Suprapubic skin (tissue), 4 donors: ENCODE data around the gene RGS6. TPM values are rescaled to one million over a fixed set of nuclear protein-coding genes. Genes with fewer than 3 reads are reported as not detected.

Experiments used
- DNase-seq, 2 donors: peaks; one replicate each; pipeline ENCODE4 v3.0.0-alpha.2; 2019; ENCODE audit warnings: low spot score in 2 of 2
- H3K27ac ChIP-seq: fragments of 200-600 bp; sonication (generic); one replicate; pipeline ENCODE4 v1.5.1; 2019
- H3K27me3 ChIP-seq: fragments of 200-600 bp; sonication (generic); one replicate; pipeline ENCODE4 v1.5.1; 2019
- H3K36me3 ChIP-seq: fragments of 200-600 bp; sonication (generic); one replicate; pipeline ENCODE4 v1.5.1; 2019
- H3K4me1 ChIP-seq: fragments of 200-600 bp; sonication (generic); one replicate; pipeline ENCODE4 v1.5.1; 2019
- H3K4me3 ChIP-seq: fragments of 200-600 bp; sonication (generic); one replicate; pipeline ENCODE4 v1.5.1; 2019; ENCODE audit warnings: mild to moderate bottlenecking
- H3K9me3 ChIP-seq: fragments of 200-600 bp; sonication (generic); one replicate; pipeline ENCODE4 v1.5.1; 2019
- EP300 ChIP-seq: sonication (generic); formaldehyde crosslinking; IDR thresholded peaks from one replicate; pipeline ENCODE4 v1.6.1; 2017; ENCODE audit warnings: antibody characterized with exemption
- POLR2A ChIP-seq, 2 donors: fragments of 450-650 bp; IDR thresholded peaks; one replicate each; pipeline ENCODE4 v1.6.1; 2017; ENCODE audit warnings: antibody characterized with exemption in 2 of 2, mild to moderate bottlenecking in 2 of 2, moderate library complexity in 2 of 2
- POLR2AphosphoS5 ChIP-seq, 3 donors: sonication (generic); formaldehyde crosslinking; IDR thresholded peaks; one replicate each; pipeline ENCODE4 v1.6.1; 2017; ENCODE audit warnings: antibody characterized with exemption in 3 of 3
- WGBS: methylation state at CpG from one replicate; pipeline ENCODE4 v1.1.5; 2018; 5-methylcytosine and 5-hydroxymethylcytosine counted together
- total RNA-seq, 4 donors: library from RNA; depleted of rRNA; stranded (reverse); fragments of >200 nt; gene quantifications; one replicate each; pipeline ENCODE4 v1.1.0, GENCODE V29; 2016
- TF ChIP-seq, protein P1 (sequence below), 2 donors: fragments of 200-600 bp in 1 of 2; fragments of 450-650 bp in 1 of 2; sonication (generic) in 1 of 2; IDR thresholded peaks; one replicate each; pipeline ENCODE4 v1.5.1; 2016 to 2019; ENCODE audit warnings: antibody characterized with exemption in 2 of 2, mild to moderate bottlenecking in 1 of 2, moderate library complexity in 1 of 2

Gene RGS6
- total RNA-seq, 4 donors from 2014 or later = 0.08 to 4.4 (median 1.0) TPM

- Histone ChIP-seq H3K27me3 (no peaks in the 10 kb centered on the region), H3K27ac (no peak overlapping the region), H3K9me3 (no peaks in the 10 kb centered on the region), H3K4me3 (no peak overlapping the region), H3K36me3 (no peaks in the 10 kb centered on the region), H3K4me1 (peaks cover 10% of the 10 kb centered on the region)
- no peak for DNase-seq
- 12% methylated on average over 5 of the region's 6 CpGs for whole genome bisulfite sequencing
- TF ChIP-seq POLR2AphosphoS5 (IDR thresholded peaks at IDR 0.05) (no peak), EP300 (no peak), POLR2A (IDR thresholded peaks at IDR 0.05) (no peak)
- TF ChIP-seq, protein P1, sequence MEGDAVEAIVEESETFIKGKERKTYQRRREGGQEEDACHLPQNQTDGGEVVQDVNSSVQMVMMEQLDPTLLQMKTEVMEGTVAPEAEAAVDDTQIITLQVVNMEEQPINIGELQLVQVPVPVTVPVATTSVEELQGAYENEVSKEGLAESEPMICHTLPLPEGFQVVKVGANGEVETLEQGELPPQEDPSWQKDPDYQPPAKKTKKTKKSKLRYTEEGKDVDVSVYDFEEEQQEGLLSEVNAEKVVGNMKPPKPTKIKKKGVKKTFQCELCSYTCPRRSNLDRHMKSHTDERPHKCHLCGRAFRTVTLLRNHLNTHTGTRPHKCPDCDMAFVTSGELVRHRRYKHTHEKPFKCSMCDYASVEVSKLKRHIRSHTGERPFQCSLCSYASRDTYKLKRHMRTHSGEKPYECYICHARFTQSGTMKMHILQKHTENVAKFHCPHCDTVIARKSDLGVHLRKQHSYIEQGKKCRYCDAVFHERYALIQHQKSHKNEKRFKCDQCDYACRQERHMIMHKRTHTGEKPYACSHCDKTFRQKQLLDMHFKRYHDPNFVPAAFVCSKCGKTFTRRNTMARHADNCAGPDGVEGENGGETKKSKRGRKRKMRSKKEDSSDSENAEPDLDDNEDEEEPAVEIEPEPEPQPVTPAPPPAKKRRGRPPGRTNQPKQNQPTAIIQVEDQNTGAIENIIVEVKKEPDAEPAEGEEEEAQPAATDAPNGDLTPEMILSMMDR (IDR thresholded peaks at IDR 0.05) = peak in 1 of 2 donors; percentile 41
Measured at GRCh38 chr14:72024043-72024407, 91.8 kb downstream of the RGS6 start.

- H3K9me3 ChIP-seq = no peaks in the 10 kb centered on the region
- TF ChIP-seq, protein P1 (IDR thresholded peaks at IDR 0.05) = no peak
- TF ChIP-seq POLR2AphosphoS5 (IDR thresholded peaks at IDR 0.05) (no peak), POLR2A (IDR thresholded peaks at IDR 0.05) (no peak), EP300 (no peak)
- H3K4me1 ChIP-seq = peaks cover 10% of the 10 kb centered on the region
- no peaks in the 10 kb centered on the region for H3K27me3 ChIP-seq
- H3K4me3 ChIP-seq = no peak overlapping the region
- WGBS = 68% methylated on average over 4 of the region's 4 CpGs
- no peaks in the 10 kb centered on the region for H3K36me3 ChIP-seq
- no peak overlapping the region for H3K27ac ChIP-seq
- DNase-seq = no peak
Measured at GRCh38 chr14:72024504-72024903, 92.3 kb downstream of the RGS6 start.

DNA sequence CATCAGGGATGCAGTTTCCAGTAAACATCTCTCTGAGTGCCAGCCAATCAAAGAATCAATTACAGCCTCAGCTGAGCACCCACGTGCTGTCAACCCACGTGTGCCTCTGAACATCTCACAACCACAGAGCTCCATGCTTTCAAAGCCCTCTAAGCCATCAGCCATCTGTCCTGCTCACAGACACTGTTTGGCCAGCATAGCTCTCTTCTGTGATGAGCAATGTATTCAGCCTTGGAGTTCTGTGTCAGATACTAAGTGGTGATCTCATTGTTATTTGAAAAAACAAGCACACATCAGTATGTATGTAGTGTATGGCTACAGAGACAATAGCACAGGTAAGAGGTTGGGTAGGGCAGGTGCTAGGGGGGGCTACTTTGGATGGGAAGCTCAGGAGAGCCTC, 94.3 kb downstream of the RGS6 start:
- 57% methylated on average over 2 of the region's 2 CpGs for WGBS
- Histone ChIP-seq H3K4me1 (peaks cover 10% of the 10 kb centered on the region), H3K27me3 (no peaks in the 10 kb centered on the region), H3K9me3 (no peaks in the 10 kb centered on the region), H3K36me3 (no peaks in the 10 kb centered on the region), H3K27ac (no peak overlapping the region), H3K4me3 (no peak overlapping the region)
- TF ChIP-seq, protein P1 (IDR thresholded peaks at IDR 0.05) = no peak
- no peak for TF ChIP-seq EP300
- DNase-seq = no peak

GRCh38 chr14:72027061-72027460, 94.8 kb downstream of the RGS6 start:
- no peaks in the 10 kb centered on the region for H3K27me3 ChIP-seq
- DNase-seq = no peak
- H3K27ac ChIP-seq = no peak overlapping the region
- H3K4me1 ChIP-seq = peaks cover 10% of the 10 kb centered on the region
- TF ChIP-seq POLR2A (IDR thresholded peaks at IDR 0.05) (no peak), EP300 (no peak), POLR2AphosphoS5 (IDR thresholded peaks at IDR 0.05) (no peak)
- no peaks in the 10 kb centered on the region for H3K36me3 ChIP-seq
- H3K4me3 ChIP-seq = no peak overlapping the region
- 73% methylated on average over 1 of the region's 1 CpG for WGBS
- no peaks in the 10 kb centered on the region for H3K9me3 ChIP-seq

- Histone ChIP-seq H3K36me3 (no peaks in the 10 kb centered on the region), H3K27ac (no peak overlapping the region), H3K27me3 (no peaks in the 10 kb centered on the region), H3K9me3 (peaks cover under 1% of the 10 kb centered on the region), H3K4me1 (no peaks in the 10 kb centered on the region), H3K4me3 (no peak overlapping the region)
- 89% methylated on average over 4 of the region's 4 CpGs for WGBS
- DNase-seq = no peak
- TF ChIP-seq POLR2AphosphoS5 (IDR thresholded peaks at IDR 0.05) = no peak
Measured at GRCh38 chr14:72033365-72033764, 101.1 kb downstream of the RGS6 start.

DNA sequence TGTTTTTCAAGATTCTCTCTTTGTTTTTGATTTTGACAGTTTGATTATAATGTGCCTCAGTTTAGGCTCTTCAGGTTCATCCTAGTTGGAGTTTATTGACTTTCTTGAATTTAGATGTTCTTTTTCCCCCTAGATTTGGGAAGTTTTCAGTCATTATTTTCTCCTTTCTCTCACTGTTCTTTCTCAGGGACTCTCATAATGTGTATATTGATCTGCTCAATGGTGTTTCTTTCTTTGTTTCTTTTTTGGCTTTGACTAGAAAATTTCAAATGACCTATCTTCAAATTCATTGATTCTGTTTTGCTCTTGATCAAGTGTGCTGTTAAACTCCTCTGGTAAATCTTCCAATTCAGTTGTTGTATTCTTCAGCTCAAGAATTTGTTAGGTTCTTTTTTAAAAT, 108.3 kb downstream of the RGS6 start:
- TF ChIP-seq, protein P1 (IDR thresholded peaks at IDR 0.05) = no peak
- TF ChIP-seq EP300 (no peak), POLR2AphosphoS5 (IDR thresholded peaks at IDR 0.05) (no peak), POLR2A (IDR thresholded peaks at IDR 0.05) (no peak)
- no peak for DNase-seq
- Histone ChIP-seq H3K4me3 (no peak overlapping the region), H3K36me3 (no peaks in the 10 kb centered on the region), H3K27ac (no peak overlapping the region), H3K9me3 (peaks cover 9% of the 10 kb centered on the region), H3K4me1 (no peaks in the 10 kb centered on the region), H3K27me3 (no peaks in the 10 kb centered on the region)
